NOMO-1 (cell line): ENCODE measurements around the gene CC2D1A.

Source experiments
- DNase-seq, 2 experiments: peaks; one replicate each; lab custom pipeline; 2025; ENCODE audit not compliant: unreplicated experiment in 2 of 2; lab: John Stamatoyannopoulos, UW

Gene CC2D1A

DNA sequence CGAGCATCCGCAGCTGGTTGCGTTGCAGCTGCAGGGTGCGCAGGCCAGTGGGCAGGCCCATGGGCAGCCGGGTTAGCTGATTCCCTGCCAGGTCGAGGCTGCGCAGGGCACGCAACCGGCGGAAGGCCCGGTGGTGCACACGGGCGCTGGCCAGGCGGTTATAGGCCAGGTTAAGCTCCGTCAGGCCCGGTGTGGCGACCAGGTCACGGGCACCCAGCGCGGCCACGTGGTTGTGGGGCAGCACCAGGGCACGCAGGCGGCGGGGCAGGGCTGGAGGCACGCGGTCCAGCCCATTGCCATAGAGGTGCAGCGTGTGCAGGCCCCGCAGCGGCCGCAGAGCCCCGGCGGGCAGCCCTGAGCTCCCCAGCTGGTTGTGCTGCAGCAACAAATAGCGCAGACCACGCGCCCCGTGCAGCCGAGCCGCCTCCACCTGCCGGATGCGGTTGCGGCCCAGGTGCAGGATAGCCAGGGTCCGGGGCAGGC is 27.0 kb downstream of the CC2D1A start:
- DNase-seq = no peak

DNA sequence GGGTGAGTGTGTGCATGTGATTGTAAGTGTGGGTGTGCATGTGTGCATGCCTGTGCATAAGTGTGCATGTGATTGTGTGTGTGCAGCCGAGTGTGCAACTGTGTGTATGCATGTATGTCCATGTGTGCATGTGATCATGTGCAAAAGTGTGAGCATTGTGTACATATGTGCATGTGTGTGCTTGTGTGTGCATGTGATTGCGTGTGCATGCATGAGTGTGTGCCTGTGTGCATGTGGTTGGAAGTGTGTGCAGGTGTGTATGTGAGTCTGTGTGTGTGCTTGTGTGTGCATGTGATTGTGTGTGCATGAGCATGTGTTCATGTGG is 28.7 kb downstream of the CC2D1A start:
- DNase-seq = no peak

GRCh38 chr19:13935765-13936510 is 29.9 kb downstream of the CC2D1A start:
- DNase-seq = no peak

GRCh38 chr19:13937479-13938300 is 31.7 kb downstream of the CC2D1A start:
- DNase-seq = no peak

- no peak for DNase-seq
These were observed 32.5 kb downstream of the CC2D1A start, which contains the start of gene PODNL1 for GRCh38 chr19:13938301-13939064. TSS of gene PODNL1 (minus strand) at chr19:13938417. CDS start at chr19:13938181, 236 bp downstream.

DNA sequence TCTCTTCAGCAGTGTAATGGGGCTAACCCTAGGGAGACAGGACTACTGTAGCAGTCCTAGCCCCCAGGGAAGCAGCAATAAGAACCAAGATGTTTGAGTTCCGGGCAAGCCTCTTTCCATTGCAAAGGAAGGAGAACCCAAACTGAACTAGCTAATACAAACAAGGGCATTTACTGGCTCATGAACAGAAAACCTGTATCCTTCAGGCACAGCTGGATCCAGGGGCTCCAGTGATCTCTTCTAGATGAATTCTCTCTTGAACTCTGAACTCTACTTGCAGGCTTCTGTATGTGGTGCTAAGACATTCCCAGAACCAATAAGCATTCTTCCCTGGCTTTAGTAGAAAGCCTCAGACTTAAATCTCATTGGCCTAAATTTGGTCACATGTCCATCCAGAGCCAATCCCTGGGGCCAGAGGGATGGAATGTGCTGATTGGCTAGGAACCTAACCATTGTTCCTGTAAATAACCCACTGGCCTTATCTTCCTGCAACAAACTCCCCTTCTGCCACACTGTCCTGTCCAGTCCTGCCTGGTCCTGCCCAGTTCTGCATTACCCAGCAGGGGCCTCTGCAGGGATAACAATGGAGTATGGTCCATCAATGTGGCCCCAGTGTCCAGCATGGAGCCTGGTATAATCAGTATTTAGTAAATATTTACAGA is 36.2 kb downstream of the CC2D1A start:
- DNase-seq = no peak

GRCh38 chr19:13946414-13946813 is 40.4 kb downstream of the CC2D1A start:
- DNase-seq = no peak

DNA sequence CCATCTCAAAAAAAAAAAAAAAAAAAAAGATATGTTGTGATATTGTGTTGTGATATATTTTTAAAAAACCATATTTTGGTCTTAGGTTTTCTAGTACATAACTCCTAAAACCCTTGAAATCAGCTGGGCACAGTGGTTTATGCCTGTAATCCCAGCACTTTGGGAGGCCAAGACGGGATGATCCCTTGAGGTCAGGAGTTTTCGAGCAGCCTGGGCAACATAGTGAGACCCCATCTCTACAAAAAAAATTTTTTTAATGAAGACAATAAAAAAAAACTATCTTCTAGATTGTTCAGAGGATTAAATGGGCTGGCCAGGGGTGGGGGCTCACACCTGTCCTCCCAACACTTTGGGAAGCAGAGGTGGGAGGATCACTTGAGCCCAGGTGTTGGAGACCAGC is 45.0 kb downstream of the CC2D1A start:
- DNase-seq = no peak

- DNase-seq = no peak
These were observed 45.8 kb downstream of the CC2D1A start for GRCh38 chr19:13951799-13952153.

DNA sequence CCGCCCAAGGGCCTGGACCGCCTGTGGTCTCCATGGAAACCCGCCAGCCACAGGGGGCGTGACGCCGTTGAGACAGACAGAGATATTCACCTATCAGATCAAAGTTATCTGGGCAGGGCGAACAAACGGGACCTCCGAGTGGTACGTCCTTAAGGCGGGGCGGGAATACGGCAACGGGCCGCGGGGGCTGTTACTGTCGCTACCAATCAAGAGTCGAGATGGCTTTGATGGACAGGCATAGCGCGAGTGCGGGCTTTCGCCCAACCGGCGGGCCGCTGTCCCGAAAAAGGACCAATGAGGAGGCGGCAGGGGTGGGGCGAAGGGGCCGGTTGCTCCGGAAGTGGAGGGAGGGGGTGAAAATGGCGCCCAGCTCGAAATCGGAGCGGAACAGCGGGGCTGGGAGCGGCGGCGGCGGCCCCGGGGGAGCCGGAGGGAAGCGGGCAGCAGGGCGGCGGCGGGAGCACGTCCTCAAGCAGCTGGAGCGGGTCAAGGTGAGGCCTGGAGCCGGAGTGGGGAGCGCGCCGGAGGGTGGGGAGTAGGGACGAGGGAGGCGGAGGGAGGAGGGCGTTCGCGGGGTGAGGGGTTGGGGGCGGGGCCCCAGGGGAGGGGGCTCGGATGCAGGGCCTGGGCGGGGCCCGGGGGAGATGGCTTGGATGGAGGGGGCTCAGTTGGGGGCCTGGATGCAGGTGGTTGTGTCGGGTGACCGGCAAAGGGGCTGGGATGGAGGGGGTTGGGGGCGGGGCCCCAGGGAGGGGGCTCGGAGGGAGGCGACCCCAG is 46.3 kb downstream of the CC2D1A start, which contains the start of gene DCAF15:
TSS of gene DCAF15 (plus strand) at position 356 of the 777 bp plus-strand sequence. CDS start at position 360, 4 bp downstream.
- DNase-seq = peak; percentile 99

DNA sequence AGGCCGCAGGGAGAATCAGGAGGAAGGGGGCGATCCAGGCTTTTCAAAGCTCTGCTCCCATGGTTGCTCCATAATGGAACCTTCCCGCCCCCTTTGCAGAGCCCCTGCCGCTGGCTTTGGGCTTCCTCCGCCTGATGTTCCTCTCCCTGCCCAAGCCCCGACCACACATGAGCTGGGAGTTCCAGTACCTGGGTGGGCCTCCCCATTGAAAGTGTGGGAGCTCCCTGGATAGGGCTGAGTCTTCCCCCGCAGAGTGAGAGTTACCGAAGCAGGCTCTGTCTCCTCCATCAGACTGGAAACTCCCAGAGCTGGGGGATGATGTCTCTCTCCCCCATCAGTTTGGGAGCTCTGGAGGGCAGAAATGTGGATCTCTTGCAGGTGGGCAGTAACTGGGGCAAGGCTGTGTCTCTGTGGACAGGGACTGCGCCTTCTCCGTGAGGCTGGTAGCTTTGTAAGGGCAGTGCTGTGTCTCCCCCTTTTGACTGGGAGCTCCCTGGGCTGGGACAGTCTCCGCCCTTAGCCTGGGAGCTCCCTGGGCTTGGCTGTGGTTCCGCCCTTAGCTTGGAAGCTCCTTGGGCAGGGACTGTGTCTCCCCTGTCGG is 47.0 kb downstream of the CC2D1A start:
- no peak for DNase-seq

- no peak for DNase-seq
These were observed 48.2 kb downstream of the CC2D1A start for GRCh38 chr19:13954185-13954584.

GRCh38 chr19:13955662-13956364 is 49.8 kb downstream of the CC2D1A start:
- DNase-seq = no peak

GRCh38 chr19:13956365-13956744 is 50.4 kb downstream of the CC2D1A start:
- DNase-seq = no peak

DNA sequence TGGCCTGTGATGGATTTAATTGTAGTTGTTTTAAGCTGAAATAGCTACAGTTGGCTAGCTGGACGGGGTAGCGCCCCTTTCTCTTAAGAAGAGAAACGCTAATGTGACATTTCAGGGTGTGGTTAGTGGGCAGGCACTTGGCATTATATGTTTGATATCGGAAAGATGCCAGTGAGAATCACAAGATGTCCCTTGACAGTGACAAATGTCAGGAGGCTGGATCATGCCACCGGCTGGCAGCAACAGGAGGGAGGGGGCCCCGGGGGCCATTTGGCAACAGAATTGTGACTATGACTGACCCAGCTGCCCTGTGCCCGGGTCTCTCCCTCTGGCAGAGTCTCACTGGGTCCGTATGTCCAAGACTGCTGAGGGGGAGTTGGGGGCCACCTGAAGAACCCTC is 51.0 kb downstream of the CC2D1A start:
- no peak for DNase-seq

GRCh38 chr19:13958043-13958442 is 52.0 kb downstream of the CC2D1A start:
- DNase-seq = no peak

DNA sequence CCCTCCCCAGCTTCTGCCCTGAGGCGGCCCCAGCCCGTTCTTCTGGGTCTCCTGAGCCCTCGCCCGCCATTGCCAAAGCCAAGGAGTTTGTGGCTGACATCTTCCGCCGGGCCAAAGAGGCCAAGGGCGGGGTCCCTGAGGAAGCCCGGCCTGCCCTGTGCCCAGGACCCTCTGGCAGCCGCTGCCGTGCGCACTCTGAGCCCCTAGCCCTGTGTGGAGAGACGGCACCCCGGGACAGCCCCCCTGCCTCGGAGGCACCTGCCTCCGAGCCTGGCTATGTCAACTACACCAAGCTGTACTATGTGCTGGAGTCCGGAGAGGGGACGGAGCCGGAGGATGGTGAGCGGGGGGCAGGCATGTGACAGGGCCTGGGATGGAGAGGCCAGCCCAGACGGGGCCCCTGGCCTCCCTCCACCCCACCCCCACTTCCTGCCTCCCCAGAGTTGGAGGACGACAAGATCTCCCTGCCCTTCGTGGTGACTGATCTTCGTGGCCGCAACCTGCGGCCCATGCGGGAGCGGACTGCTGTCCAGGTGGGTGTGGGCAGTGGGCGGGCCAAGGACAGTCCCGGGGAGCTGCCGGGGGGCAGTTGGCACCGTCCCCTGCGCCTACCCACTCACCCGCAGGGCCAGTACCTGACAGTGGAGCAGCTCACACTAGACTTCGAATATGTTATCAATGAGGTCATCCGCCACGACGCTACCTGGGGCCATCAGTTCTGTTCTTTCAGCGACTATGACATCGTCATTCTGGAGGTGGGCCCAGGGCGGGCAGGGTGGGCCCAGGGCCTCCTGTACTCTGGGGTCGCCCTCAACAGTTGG is 53.4 kb downstream of the CC2D1A start:
- no peak for DNase-seq
